HL-60/S4 treated with phorbol 12-myristate 13-acetate at 8.2 ng/mL for 4 days and 3 days (cell line): ENCODE data around the gene RNF14.
"Not testable (repeated sequence)": the region's sequence is repeated elsewhere in the genome, so short reads cannot be mapped to it uniquely, and the experiment has no call there.

Experiments used
- in situ Hi-C: fragments of 300-500 bp; cut with MboI; formaldehyde crosslinking; loops from 2 replicates; pipeline ENCODE4 v1.15.0; 2022; ENCODE audit warnings: low sequenced_read_pairs

RNF14 gene, protein sequence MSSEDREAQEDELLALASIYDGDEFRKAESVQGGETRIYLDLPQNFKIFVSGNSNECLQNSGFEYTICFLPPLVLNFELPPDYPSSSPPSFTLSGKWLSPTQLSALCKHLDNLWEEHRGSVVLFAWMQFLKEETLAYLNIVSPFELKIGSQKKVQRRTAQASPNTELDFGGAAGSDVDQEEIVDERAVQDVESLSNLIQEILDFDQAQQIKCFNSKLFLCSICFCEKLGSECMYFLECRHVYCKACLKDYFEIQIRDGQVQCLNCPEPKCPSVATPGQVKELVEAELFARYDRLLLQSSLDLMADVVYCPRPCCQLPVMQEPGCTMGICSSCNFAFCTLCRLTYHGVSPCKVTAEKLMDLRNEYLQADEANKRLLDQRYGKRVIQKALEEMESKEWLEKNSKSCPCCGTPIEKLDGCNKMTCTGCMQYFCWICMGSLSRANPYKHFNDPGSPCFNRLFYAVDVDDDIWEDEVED

GRCh38 chr5:141968914-141969608, at the start of gene RNF14:
RNF14 (plus strand) TSS chr5:141969105; CDS start chr5:141973589, 4,484 bp downstream.
- in situ Hi-C loops: loop anchor here (25.0 kb wide), 1 partner anchor 282 kb away; the partner anchor contains the start of gene ARAP3

GRCh38 chr5:141919218-141920119, 49.4 kb upstream of the RNF14 start:
- in situ Hi-C loops: no loop called here

GRCh38 chr5:141920771-141921170, 48.1 kb upstream of the RNF14 start:
- in situ Hi-C loops: no loop called here

GRCh38 chr5:141922827-141923447, 46.0 kb upstream of the RNF14 start:
- in situ Hi-C loops: not testable (repeated sequence)

DNA sequence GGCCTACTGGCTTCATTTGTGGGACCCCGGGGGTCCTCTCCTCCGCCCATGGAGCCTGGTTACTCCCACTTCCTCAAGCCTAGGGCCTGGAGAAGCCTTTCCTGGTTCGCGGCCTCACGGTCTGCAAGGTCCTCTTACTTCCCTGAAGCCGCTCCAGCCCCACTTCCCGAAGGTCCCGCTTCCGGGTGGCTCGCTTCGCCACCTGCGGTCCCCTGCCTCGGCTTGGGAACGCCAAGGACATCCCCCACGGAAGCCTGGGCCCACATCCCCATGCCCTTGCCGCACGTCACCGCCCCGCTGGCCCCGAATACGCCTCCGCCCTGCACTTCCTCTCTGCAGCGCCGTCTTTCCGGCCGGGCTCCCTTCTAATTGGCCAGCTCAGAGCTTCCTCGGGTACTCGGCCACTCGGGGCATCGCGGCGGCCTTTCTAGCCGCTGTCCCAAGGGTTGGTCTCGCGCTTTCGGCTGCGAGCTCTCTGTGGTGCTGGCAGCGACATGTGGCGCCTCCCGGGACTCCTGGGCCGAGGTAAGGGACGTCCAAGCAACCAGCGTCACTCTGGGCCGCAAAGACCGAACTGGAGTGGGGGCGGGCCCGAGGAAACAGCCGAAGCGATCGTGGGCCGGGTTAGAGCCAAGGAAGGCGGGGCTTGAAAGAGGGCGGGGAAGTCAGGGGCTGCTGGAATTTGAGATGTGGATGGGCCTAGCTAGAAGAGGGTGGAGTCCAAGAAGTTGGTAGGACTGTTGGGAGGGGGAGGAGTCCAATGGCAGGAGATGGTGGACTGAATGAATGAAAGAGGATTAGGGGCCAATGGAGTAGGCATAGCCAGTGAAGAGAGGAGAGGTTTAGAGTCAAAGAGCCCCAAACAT, 45.2 kb upstream of the RNF14 start, which contains the start of gene DELE1:
DELE1 (plus strand) TSS at position 424 of the 866 bp plus-strand sequence; CDS start at position 495, 71 bp downstream.
- in situ Hi-C loops: no loop called here

DNA sequence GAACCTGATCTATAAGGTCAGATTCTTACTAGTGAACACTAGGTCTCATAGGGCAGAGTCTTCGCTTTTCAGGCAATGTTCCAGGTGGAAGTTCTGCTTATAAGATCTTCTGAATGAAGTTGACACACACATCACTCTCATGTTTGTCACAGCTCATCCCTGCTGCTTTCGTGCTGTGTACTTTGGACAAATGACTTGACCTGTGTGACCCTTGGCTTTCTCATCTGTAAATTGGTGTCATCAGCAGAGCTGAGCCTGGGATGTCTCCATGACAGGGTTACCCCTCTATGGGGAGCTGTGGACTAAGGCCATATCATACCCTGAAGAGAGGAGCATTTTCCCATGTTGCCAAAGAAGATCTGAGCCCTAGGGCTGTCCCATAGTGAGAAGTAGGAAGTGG, 42.5 kb upstream of the RNF14 start:
- in situ Hi-C loops: no loop called here

- in situ Hi-C loops: no loop called here
Observed at GRCh38 chr5:141928051-141928450, 40.9 kb upstream of the RNF14 start.

GRCh38 chr5:141929398-141930058, 39.4 kb upstream of the RNF14 start:
- in situ Hi-C loops: no loop called here

DNA sequence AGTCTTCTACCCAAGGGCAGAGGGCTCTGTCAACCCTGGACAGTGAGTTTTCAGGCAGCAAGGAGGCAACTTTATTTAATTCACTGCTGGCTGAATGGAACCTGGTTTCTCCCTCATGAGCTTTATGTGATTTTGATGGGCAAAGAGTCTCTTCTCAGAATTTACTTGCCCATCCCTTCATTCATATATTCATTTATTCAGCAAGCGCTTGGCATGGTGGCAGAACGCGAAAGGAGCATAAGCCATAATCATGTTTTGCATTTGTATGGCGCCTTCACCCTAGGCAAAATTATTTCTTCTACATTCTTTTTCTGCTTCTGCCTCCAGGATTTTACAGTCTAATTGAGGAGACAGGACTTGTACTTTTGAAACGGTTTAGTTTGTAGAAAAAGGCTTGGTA, 37.2 kb upstream of the RNF14 start:
- in situ Hi-C loops: no loop called here

DNA sequence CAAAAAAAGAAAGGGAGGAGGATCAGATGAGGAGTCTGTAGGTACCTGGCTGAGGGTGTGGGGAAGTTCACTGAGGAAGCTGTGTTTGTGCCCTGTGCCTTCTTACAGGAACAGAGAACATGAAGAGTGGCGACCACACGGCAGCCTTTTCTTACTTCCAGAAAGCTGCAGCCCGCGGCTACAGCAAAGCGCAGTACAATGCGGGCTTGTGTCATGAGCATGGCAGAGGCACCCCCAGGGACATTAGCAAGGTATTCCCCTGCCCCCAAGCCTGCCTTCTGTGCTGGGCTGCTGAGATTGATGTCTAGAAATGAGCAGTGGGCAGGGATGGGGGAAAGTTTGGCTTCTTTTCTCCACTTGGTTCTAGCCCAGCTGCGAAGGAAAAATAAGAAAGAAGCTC, 35.8 kb upstream of the RNF14 start:
- in situ Hi-C loops: no loop called here

- in situ Hi-C loops: no loop called here
Observed at GRCh38 chr5:141934099-141934844, 34.6 kb upstream of the RNF14 start.

DNA sequence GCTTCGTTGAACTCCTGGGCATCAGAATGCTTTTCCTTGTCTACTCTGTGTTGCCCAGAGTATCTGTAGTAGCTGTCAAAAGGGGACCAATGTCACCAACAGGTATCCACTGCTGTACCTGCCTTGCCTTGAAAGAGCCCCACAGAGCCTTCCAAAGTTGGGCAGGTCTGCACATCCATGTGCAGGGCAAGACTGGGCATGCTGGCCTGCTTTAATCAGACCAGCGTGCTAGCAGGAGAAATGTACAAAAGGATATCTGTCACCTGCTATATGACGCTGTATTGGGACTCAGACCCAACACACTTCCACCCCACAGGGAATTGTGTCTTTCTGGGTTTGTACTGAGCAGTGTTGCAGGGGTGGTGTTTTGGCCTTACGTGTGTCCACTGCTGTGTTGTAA, 33.4 kb upstream of the RNF14 start:
- in situ Hi-C loops: no loop called here

- in situ Hi-C loops: no loop called here
Observed at GRCh38 chr5:141940695-141941271, 28.1 kb upstream of the RNF14 start.

DNA sequence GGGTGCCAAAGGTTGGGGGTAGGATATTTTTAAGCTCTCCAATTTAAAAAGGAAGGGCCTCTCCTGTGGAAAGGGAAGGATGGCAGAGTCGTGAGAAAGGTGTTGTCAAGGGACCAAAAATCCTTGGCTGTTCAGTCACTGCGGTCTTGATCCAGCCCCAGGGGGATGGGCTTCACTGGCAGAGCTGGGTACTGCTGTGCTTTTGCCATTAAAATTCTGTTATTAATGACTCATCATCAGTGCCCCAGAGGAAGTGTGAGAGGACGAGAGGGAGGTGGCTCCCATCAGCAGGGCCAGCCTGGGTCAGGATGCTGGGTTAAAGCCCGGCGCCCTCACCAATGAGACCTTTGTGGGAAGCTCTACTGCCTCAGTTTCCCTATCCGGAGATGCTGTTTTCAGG, 27.6 kb upstream of the RNF14 start:
- in situ Hi-C loops: no loop called here

DNA sequence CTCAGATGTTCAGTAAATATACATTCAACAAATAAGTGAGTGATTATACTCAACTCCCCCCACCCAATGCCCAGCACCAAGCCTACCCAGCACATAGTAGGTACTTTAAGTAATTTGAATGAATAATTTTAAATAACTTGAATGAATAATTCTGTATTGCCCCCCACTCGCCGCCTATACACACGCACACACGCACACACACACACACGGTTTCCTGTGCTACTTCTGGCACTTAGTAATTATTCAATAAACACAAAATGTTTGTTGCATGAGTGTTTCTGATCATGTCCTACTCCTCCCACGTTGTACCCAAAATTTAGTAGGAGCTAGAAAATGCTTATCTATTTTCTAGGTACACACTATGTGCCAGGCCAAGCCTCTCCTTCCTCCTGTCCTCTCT, 27.1 kb upstream of the RNF14 start:
- in situ Hi-C loops: no loop called here

DNA sequence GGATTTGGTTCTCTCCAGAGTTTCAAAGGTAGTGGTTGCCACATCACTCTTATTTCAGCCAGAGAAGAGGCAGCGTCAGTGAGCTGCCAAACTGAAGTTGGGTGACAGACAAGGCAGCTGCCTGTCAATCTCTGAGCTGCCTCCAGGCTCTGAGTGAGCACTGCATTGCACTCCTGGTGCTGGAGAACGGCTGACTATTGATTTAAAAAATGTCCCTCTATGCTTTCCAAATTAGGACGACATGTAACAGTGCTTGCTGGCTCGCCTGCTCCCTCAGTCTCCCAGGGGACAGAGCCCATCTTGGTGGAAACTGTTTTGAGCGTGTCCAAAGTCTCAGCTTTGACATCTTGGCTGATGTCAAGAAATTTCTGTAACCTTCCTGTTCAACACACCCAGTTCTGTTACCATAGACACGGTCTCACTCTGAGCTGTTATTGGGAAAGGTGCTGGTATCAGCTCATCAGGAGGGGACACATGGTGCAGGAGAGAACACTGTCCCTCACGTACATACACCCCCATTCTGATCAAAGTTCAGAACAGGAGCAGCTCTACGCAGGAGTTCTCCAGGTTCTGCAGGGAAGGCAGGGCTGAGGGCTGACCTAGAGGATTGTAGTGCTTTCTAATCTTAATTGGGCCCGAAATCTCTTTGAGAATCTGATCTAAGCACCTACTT, 26.6 kb upstream of the RNF14 start:
- in situ Hi-C loops: no loop called here

- in situ Hi-C loops: no loop called here
Observed at GRCh38 chr5:141944076-141944475, 24.8 kb upstream of the RNF14 start.
